HG03097 (cell line): ENCODE data around the gene NBPF3.
"Not testable (repeated sequence)": the region's sequence is repeated elsewhere in the genome, so short reads cannot be mapped to it uniquely, and the experiment has no call there.

Experiments
- ATAC-seq: cut with Tn5 transposase; IDR thresholded peaks from one replicate; pipeline ENCODE4 v1.9.1; 2021; ENCODE audit not compliant: unreplicated experiment, low FRiP score

The NBPF3 gene

GRCh38 chr1:21517161-21517589, 77.2 kb downstream of the NBPF3 start:
- no peak for ATAC-seq

- ATAC-seq = no peak
These were observed 77.9 kb downstream of the NBPF3 start for GRCh38 chr1:21517660-21518480.

- no peak for ATAC-seq
These were observed 79.0 kb downstream of the NBPF3 start for GRCh38 chr1:21518774-21519455.

- ATAC-seq = not testable (repeated sequence)
These were observed 79.6 kb downstream of the NBPF3 start for GRCh38 chr1:21519486-21520070.

- no peak for ATAC-seq
These were observed 81.2 kb downstream of the NBPF3 start for GRCh38 chr1:21520899-21521716.

- no peak for ATAC-seq
These were observed 81.8 kb downstream of the NBPF3 start for GRCh38 chr1:21521717-21522060.

GRCh38 chr1:21522525-21523038, 82.6 kb downstream of the NBPF3 start:
- no peak for ATAC-seq

GRCh38 chr1:21523297-21523813, 83.4 kb downstream of the NBPF3 start:
- ATAC-seq = no peak

- no peak for ATAC-seq
These were observed 84.3 kb downstream of the NBPF3 start for GRCh38 chr1:21524220-21524619.

- no peak for ATAC-seq
These were observed 84.9 kb downstream of the NBPF3 start for GRCh38 chr1:21524686-21525339.

GRCh38 chr1:21525340-21525717, 85.4 kb downstream of the NBPF3 start:
- no peak for ATAC-seq

- ATAC-seq = no peak
These were observed 86.5 kb downstream of the NBPF3 start for GRCh38 chr1:21526441-21526840.

GRCh38 chr1:21530368-21531016, 90.6 kb downstream of the NBPF3 start:
- no peak for ATAC-seq

GRCh38 chr1:21531241-21531640, 91.3 kb downstream of the NBPF3 start:
- ATAC-seq = no peak

GRCh38 chr1:21532496-21532895, 92.6 kb downstream of the NBPF3 start:
- no peak for ATAC-seq

- no peak for ATAC-seq
These were observed 93.1 kb downstream of the NBPF3 start for GRCh38 chr1:21532992-21533534.

GRCh38 chr1:21534146-21534545, 94.2 kb downstream of the NBPF3 start:
- no peak for ATAC-seq
